B cell (primary cell): Measurements from ENCODE around the gene PLA2G12A. TPM values are rescaled to one million over a fixed set of nuclear protein-coding genes. Genes with fewer than 3 reads are reported as not detected.
"Not testable (repeated sequence)": the region's sequence is repeated elsewhere in the genome, so short reads cannot be mapped to it uniquely, and the experiment has no call there.

ENCODE experiments used
- ATAC-seq: fragments of 200-7000 bp; cut with Tn5 transposase; one replicate; pipeline ENCODE4 v1.10.0; 2021; ENCODE audit warnings: low read depth, mild to moderate bottlenecking, moderate number of reproducible peaks, moderate library complexity
- CTCF ChIA-PET: fragments of 350-600 bp; sonication (Branson Sonifier 250); formaldehyde crosslinking; loops from one replicate; lab custom pipeline; 2021; ENCODE audit warnings: antibody characterized with exemption, inconsistent platforms; lab: Charles Lee
- POLR2A ChIA-PET: fragments of 350-600 bp; sonication (Branson Sonifier 250); formaldehyde crosslinking; loops from one replicate; lab custom pipeline; 2021; ENCODE audit warnings: antibody characterized with exemption; lab: Charles Lee
- DNase-seq: peaks from one replicate; pipeline ENCODE4 v3.0.0; 2013
- H2AFZ ChIP-seq: 2 replicates; pipeline ENCODE4 v1.6.1; 2012; ENCODE audit warnings: mild to moderate bottlenecking, low read depth, low read length; ENCODE audit not compliant: insufficient read depth, poor library complexity, severe bottlenecking
- H3K27ac ChIP-seq, 2 donors: 1 replicate in 1 of 2; 2 replicates in 1 of 2; pipeline ENCODE4 v1.5.1; 2012 to 2013; ENCODE audit warnings: low read length in 2 of 2, mild to moderate bottlenecking in 2 of 2, moderate library complexity in 1 of 2
- H3K27me3 ChIP-seq, 4 experiments: fragments of 200-600 bp in 1 of 4; sonication (generic) in 1 of 4; replicated peaks in 1 of 4; 1 replicate in 2 of 4; 2 replicates in 2 of 4; pipeline versions ENCODE4 v1.6.1 to v1.7.0; 2013 to 2016; ENCODE audit warnings: low read length in 3 of 4, mild to moderate bottlenecking in 2 of 4, mixed read lengths in 1 of 4, moderate library complexity in 1 of 4; ENCODE audit not compliant: insufficient read depth in 4 of 4, control insufficient read depth in 3 of 4; ENCODE audit errors: control extremely low read depth in 1 of 4
- H3K36me3 ChIP-seq, 2 experiments: replicated peaks in 1 of 2; 1 replicate in 1 of 2; 2 replicates in 1 of 2; pipeline versions ENCODE4 v1.6.1 to v1.7.1; 2013; ENCODE audit warnings: low read length in 1 of 2; ENCODE audit not compliant: insufficient read depth in 2 of 2, control insufficient read depth in 1 of 2; ENCODE audit errors: control extremely low read depth in 1 of 2, extremely low read depth in 1 of 2
- H3K4me1 ChIP-seq, 2 donors: fragments of 200-600 bp in 1 of 2; sonication (generic) in 1 of 2; 1 replicate in 1 of 2; 2 replicates in 1 of 2; pipeline versions ENCODE4 v1.5.1 to v1.6.1; 2013 to 2017; ENCODE audit warnings: low read length in 2 of 2; ENCODE audit not compliant: control insufficient read depth in 2 of 2, insufficient read depth in 2 of 2
- H3K4me2 ChIP-seq: replicated peaks from 2 replicates; pipeline ENCODE3; 2012; ENCODE audit warnings: mild to moderate bottlenecking, low read depth, low read length; ENCODE audit not compliant: poor library complexity, severe bottlenecking
- H3K4me3 ChIP-seq, 5 experiments: fragments of 200-600 bp in 1 of 5; sonication (generic) in 1 of 5; 1 replicate in 3 of 5; 2 replicates in 2 of 5; pipeline versions ENCODE4 v1.5.1 to v1.7.0; 2011 to 2016; ENCODE audit warnings: low read length in 4 of 5, mild to moderate bottlenecking in 4 of 5, low read depth in 2 of 5, control low read depth in 1 of 5, moderate library complexity in 1 of 5; ENCODE audit not compliant: insufficient read depth in 1 of 5; ENCODE audit errors: control extremely low read depth in 1 of 5, extremely low read depth in 1 of 5
- H3K79me2 ChIP-seq: fragments of 200-600 bp; sonication (generic); one replicate; pipeline ENCODE4 v1.6.0; 2016; ENCODE audit warnings: low read length; ENCODE audit not compliant: control insufficient read depth, insufficient read depth
- H3K9ac ChIP-seq: fragments of 200-600 bp; sonication (generic); 2 replicates; pipeline ENCODE4 v1.6.1; 2017; ENCODE audit warnings: mild to moderate bottlenecking, low read length, moderate library complexity
- H3K9me3 ChIP-seq, 3 donors: one replicate each; pipeline versions ENCODE4 v1.6.1 to v1.7.1; 2013; ENCODE audit warnings: low read length in 2 of 3; ENCODE audit not compliant: control insufficient read depth in 2 of 3, insufficient read depth in 1 of 3; ENCODE audit errors: control extremely low read depth in 1 of 3
- H4K20me1 ChIP-seq: 2 replicates; pipeline ENCODE4 v1.6.0; 2012; ENCODE audit warnings: mild to moderate bottlenecking, low read length; ENCODE audit not compliant: insufficient read depth, control insufficient read depth, poor library complexity, severe bottlenecking
- H3K27ac Mint-ChIP-seq: one replicate; pipeline ENCODE4 v1.8.0; 2021; ENCODE audit warnings: mixed read lengths
- H3K27me3 Mint-ChIP-seq: one replicate; pipeline ENCODE4 v1.8.0; 2021; ENCODE audit warnings: mixed read lengths
- H3K4me1 Mint-ChIP-seq: one replicate; pipeline ENCODE4 v1.8.0; 2021; ENCODE audit warnings: mixed read lengths
- H3K4me3 Mint-ChIP-seq: one replicate; pipeline ENCODE4 v1.8.0; 2021; ENCODE audit warnings: mixed read lengths
- H3K9me3 Mint-ChIP-seq: one replicate; pipeline ENCODE4 v1.8.0; 2022; ENCODE audit warnings: mixed read lengths; ENCODE audit not compliant: insufficient read depth
- CTCF ChIP-seq: fragments of 200-600 bp; IDR thresholded peaks from one replicate; pipeline ENCODE4 v1.8.0; 2022; ENCODE audit warnings: antibody characterized with exemption, mild to moderate bottlenecking
- EZH2 ChIP-seq: IDR thresholded peaks from 2 replicates; pipeline ENCODE4 v1.6.1; 2012; ENCODE audit warnings: borderline replicate concordance, low read depth, mild to moderate bottlenecking, moderate library complexity, low read length; ENCODE audit not compliant: insufficient read depth, poor library complexity, severe bottlenecking
- WGBS: methylation state at CpG from one replicate; pipeline ENCODE4 v1.1.5; 2013; ENCODE audit warnings: missing lambda C conversion rate; ENCODE audit not compliant: insufficient coverage; 5-methylcytosine and 5-hydroxymethylcytosine counted together
- intact Hi-C: fragments of 100-400 bp; cut with micrococcal nuclease; formaldehyde crosslinking; loops from one replicate; pipeline ENCODE4 v1.10.0; 2022
- polyA plus RNA-seq: library from polyadenylated mRNA; depleted of rRNA; stranded (reverse); fragments of >200 nt; gene quantifications from 2 replicates; pipeline ENCODE4 v1.2.3, GENCODE V29; 2012
- total RNA-seq, 2 donors: library from RNA; stranded (reverse); fragments of 120-200 nt in 1 of 2; gene quantifications; 1 replicate in 1 of 2; 2 replicates in 1 of 2; pipeline versions ENCODE4 v1.2.3 to v1.2.4, GENCODE V29; 2013 to 2022

The PLA2G12A gene
- total and polyA plus RNA-seq, 2 donors (not counting 1 experiment from before 2014, with no cell fraction given): 4.9 to 7.9 TPM

GRCh38 chr4:109682875-109683274, 47.0 kb downstream of the PLA2G12A start:
- H3K27me3 Mint-ChIP-seq: no peaks in the 10 kb centered on the region
- CTCF ChIA-PET: no interaction called here
- POLR2A ChIA-PET: no interaction called here

GRCh38 chr4:109678925-109679324, 50.9 kb downstream of the PLA2G12A start:
- intact Hi-C loops, H3K4me1 ChIP-seq, CTCF ChIA-PET, H3K4me3 Mint-ChIP-seq, H3K79me2 ChIP-seq, DNase-seq, H3K27me3 ChIP-seq, H3K27me3 Mint-ChIP-seq, H3K4me1 Mint-ChIP-seq, POLR2A ChIA-PET, H3K27ac Mint-ChIP-seq, H3K9me3 Mint-ChIP-seq, H3K4me3 ChIP-seq, ATAC-seq, H3K9ac ChIP-seq, H2AFZ ChIP-seq, H3K27ac ChIP-seq, H3K4me2 ChIP-seq: not testable (repeated sequence)
- peaks cover 3 to 25% of the 10 kb centered on the region in 2 experiments for H3K36me3 ChIP-seq
- 100% methylated on average over 6 of the region's 14 CpGs for WGBS
- H3K9me3 ChIP-seq: peaks cover 0 to 13% (median 0%) of the 10 kb centered on the region in 3 donors
- peaks cover 11% of the 10 kb centered on the region for H4K20me1 ChIP-seq

More at GRCh38 chr4:109682875-109683274, 47.0 kb downstream of the PLA2G12A start:
- H3K4me3 Mint-ChIP-seq: no peak overlapping the region
- Histone ChIP-seq H2AFZ (no peak overlapping the region), H3K27ac (no peak overlapping the region), H3K79me2 (no peaks in the 10 kb centered on the region), H3K9me3 (peaks cover 0 to 13% (median 0%) of the 10 kb centered on the region in 3 donors), H3K36me3 (peaks cover 2 to 44% of the 10 kb centered on the region in 2 experiments), H3K4me2 (no peak overlapping the region), H3K4me3 (no peak overlapping the region), H3K4me1 (no peaks in the 10 kb centered on the region), H4K20me1 (no peaks in the 10 kb centered on the region), H3K9ac (no peak overlapping the region), H3K27me3 (no peaks in the 10 kb centered on the region)
- no CpG with 5 or more reads among the region's 2 CpGs for WGBS
- no peaks in the 10 kb centered on the region for H3K9me3 Mint-ChIP-seq
- no peak for DNase-seq
- no peak overlapping the region for H3K27ac Mint-ChIP-seq
- no peak for ATAC-seq
- intact Hi-C loops: no loop called here
- TF ChIP-seq EZH2 (no peak), CTCF (no peak)
- H3K4me1 Mint-ChIP-seq: peaks cover 12% of the 10 kb centered on the region

GRCh38 chr4:109678472-109678871, 51.4 kb downstream of the PLA2G12A start:
- CTCF ChIA-PET: not testable (repeated sequence)

More at GRCh38 chr4:109678472-109678871, 51.4 kb downstream of the PLA2G12A start:
- H3K27ac ChIP-seq, H3K27me3 ChIP-seq, H3K4me3 Mint-ChIP-seq, H3K4me3 ChIP-seq, H3K27ac Mint-ChIP-seq, H3K4me1 ChIP-seq, H3K27me3 Mint-ChIP-seq, H3K9ac ChIP-seq, H3K9me3 Mint-ChIP-seq, ATAC-seq, H2AFZ ChIP-seq, POLR2A ChIA-PET, intact Hi-C loops, H3K4me1 Mint-ChIP-seq, H3K79me2 ChIP-seq, DNase-seq, H3K4me2 ChIP-seq: not testable (repeated sequence)
- WGBS: 99% methylated on average over 23 of the region's 28 CpGs
- Histone ChIP-seq H4K20me1 (peaks cover 11% of the 10 kb centered on the region), H3K9me3 (peaks cover 0 to 13% (median 0%) of the 10 kb centered on the region in 3 donors), H3K36me3 (peaks cover 3 to 25% of the 10 kb centered on the region in 2 experiments)
